Measurements from ENCODE around the gene P2RY2. TPM values are rescaled to one million over a fixed set of nuclear protein-coding genes. Genes with fewer than 3 reads are reported as not detected.

P2RY2 gene
- polyA plus RNA-seq, 1 of the 3 experiments (the other 2 are of a cell fraction), result 0.12 TPM

DNA sequence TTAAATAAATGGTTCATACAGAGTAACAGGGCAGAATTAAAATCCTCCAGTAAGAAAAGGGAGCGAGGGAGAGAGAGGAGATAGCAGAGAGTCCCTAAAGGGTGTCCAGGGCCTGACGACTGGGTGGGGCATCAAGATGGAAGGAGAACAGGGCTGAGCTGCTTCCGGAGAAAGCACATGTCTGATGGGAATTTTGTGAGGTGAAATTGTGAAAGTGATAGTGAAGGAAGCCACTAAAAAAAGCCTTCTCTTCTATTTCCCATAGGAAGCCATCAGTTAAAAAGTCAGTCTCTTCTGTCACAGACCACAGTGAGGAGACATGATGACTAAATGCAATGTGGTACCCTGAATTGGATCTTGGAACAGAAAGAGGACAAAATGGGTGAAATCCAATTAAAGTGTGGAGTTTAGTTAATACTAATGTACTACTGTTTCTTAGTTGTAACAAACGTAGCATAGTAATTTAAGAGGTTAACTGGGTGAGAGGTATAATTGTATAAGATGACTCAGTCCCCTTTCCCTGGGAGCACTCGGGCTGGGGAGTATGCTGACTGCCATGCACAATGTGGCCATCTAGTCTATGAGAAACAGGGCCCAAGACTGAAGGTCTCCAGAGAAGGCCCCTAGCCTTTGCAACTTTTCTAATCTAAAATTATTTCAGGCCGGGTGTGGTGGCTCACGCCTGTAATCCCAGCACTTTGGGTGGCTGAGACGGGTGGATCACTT is 46.5 kb upstream of the P2RY2 start:
- H3K27ac ChIP-seq (ENCODE audit: low read depth in 2 of 2, low read length in 1 of 2), result no peak overlapping the region
- peaks cover 0 to 4% of the 10 kb centered on the region in 2 experiments; a peak in 1 of 4 replicates for H3K4me1 ChIP-seq (ENCODE audit: control insufficient read depth in 1 of 2, insufficient read depth in 2 of 2, low read depth in 1 of 2, low read length in 1 of 2)
- H3K27me3 ChIP-seq (ENCODE audit: insufficient read depth), result no peaks in the 10 kb centered on the region
- CTCF ChIA-PET, result no interaction called here
- WGBS (ENCODE audit: low lambda C conversion rate), result 82% methylated on average over 8 of the region's 8 CpGs
- no peaks in the 10 kb centered on the region for H3F3A ChIP-seq (replicated peaks; ENCODE audit: insufficient read depth)
- TF ChIP-seq, protein P1, sequence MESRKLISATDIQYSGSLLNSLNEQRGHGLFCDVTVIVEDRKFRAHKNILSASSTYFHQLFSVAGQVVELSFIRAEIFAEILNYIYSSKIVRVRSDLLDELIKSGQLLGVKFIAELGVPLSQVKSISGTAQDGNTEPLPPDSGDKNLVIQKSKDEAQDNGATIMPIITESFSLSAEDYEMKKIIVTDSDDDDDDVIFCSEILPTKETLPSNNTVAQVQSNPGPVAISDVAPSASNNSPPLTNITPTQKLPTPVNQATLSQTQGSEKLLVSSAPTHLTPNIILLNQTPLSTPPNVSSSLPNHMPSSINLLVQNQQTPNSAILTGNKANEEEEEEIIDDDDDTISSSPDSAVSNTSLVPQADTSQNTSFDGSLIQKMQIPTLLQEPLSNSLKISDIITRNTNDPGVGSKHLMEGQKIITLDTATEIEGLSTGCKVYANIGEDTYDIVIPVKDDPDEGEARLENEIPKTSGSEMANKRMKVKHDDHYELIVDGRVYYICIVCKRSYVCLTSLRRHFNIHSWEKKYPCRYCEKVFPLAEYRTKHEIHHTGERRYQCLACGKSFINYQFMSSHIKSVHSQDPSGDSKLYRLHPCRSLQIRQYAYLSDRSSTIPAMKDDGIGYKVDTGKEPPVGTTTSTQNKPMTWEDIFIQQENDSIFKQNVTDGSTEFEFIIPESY (IDR thresholded peaks at IDR 0.05; ENCODE audit: borderline replicate concordance, low read depth), result no peak
- TF ChIP-seq TEAD4 (IDR thresholded peaks at IDR 0.05; ENCODE audit: borderline replicate concordance, insufficient read depth), result no peak
- no peak for TF ChIP-seq TCF12 (IDR thresholded peaks at IDR 0.05)
- no peak for TF ChIP-seq GABPA (IDR thresholded peaks at IDR 0.05; ENCODE audit: low read depth)
- TF ChIP-seq EZH2phosphoT487 (IDR thresholded peaks at IDR 0.05; ENCODE audit: borderline replicate concordance, low read depth), result no peak
- TF ChIP-seq, protein P2, sequence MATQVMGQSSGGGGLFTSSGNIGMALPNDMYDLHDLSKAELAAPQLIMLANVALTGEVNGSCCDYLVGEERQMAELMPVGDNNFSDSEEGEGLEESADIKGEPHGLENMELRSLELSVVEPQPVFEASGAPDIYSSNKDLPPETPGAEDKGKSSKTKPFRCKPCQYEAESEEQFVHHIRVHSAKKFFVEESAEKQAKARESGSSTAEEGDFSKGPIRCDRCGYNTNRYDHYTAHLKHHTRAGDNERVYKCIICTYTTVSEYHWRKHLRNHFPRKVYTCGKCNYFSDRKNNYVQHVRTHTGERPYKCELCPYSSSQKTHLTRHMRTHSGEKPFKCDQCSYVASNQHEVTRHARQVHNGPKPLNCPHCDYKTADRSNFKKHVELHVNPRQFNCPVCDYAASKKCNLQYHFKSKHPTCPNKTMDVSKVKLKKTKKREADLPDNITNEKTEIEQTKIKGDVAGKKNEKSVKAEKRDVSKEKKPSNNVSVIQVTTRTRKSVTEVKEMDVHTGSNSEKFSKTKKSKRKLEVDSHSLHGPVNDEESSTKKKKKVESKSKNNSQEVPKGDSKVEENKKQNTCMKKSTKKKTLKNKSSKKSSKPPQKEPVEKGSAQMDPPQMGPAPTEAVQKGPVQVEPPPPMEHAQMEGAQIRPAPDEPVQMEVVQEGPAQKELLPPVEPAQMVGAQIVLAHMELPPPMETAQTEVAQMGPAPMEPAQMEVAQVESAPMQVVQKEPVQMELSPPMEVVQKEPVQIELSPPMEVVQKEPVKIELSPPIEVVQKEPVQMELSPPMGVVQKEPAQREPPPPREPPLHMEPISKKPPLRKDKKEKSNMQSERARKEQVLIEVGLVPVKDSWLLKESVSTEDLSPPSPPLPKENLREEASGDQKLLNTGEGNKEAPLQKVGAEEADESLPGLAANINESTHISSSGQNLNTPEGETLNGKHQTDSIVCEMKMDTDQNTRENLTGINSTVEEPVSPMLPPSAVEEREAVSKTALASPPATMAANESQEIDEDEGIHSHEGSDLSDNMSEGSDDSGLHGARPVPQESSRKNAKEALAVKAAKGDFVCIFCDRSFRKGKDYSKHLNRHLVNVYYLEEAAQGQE (IDR thresholded peaks at IDR 0.05; ENCODE audit: low read depth, low read length), result no peak
- TF ChIP-seq, protein P3, sequence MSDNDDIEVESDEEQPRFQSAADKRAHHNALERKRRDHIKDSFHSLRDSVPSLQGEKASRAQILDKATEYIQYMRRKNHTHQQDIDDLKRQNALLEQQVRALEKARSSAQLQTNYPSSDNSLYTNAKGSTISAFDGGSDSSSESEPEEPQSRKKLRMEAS (IDR thresholded peaks at IDR 0.05; ENCODE audit: low read depth), result no peak
- TF ChIP-seq, protein P4, sequence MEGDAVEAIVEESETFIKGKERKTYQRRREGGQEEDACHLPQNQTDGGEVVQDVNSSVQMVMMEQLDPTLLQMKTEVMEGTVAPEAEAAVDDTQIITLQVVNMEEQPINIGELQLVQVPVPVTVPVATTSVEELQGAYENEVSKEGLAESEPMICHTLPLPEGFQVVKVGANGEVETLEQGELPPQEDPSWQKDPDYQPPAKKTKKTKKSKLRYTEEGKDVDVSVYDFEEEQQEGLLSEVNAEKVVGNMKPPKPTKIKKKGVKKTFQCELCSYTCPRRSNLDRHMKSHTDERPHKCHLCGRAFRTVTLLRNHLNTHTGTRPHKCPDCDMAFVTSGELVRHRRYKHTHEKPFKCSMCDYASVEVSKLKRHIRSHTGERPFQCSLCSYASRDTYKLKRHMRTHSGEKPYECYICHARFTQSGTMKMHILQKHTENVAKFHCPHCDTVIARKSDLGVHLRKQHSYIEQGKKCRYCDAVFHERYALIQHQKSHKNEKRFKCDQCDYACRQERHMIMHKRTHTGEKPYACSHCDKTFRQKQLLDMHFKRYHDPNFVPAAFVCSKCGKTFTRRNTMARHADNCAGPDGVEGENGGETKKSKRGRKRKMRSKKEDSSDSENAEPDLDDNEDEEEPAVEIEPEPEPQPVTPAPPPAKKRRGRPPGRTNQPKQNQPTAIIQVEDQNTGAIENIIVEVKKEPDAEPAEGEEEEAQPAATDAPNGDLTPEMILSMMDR (IDR thresholded peaks at IDR 0.05), result no peak
- TF ChIP-seq NRF1 (IDR thresholded peaks at IDR 0.05; ENCODE audit: low read depth, low read length), result no peak
- no peak for TF ChIP-seq YY1 (IDR thresholded peaks at IDR 0.05; ENCODE audit: low read depth)
- TF ChIP-seq ELF1 (IDR thresholded peaks at IDR 0.05), result no peak
- no peak for TF ChIP-seq FOXM1 (IDR thresholded peaks at IDR 0.05; ENCODE audit: low read depth)
- TF ChIP-seq MXI1 (IDR thresholded peaks at IDR 0.05; ENCODE audit: low read depth, low read length), result no peak
- no peak for TF ChIP-seq FOSL2 (IDR thresholded peaks at IDR 0.05; ENCODE audit: borderline replicate concordance, low read depth)
- TF ChIP-seq, protein P5, sequence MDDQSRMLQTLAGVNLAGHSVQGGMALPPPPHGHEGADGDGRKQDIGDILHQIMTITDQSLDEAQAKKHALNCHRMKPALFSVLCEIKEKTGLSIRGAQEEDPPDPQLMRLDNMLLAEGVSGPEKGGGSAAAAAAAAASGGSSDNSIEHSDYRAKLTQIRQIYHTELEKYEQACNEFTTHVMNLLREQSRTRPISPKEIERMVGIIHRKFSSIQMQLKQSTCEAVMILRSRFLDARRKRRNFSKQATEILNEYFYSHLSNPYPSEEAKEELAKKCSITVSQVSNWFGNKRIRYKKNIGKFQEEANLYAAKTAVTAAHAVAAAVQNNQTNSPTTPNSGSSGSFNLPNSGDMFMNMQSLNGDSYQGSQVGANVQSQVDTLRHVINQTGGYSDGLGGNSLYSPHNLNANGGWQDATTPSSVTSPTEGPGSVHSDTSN (IDR thresholded peaks at IDR 0.05), result no peak
- TF ChIP-seq RXRA (IDR thresholded peaks at IDR 0.05; ENCODE audit: borderline replicate concordance, low read depth), result no peak
- H3K79me2 ChIP-seq (ENCODE audit: insufficient read depth), result no peaks in the 10 kb centered on the region
- H3K4me2 ChIP-seq, result no peak overlapping the region
- H3K9me3 ChIP-seq, result no peaks in the 10 kb centered on the region
- POLR2A ChIA-PET, result interaction anchor here (1.1 kb wide), 1 partner anchor 29 kb away, joined by 3 read pairs; the partner anchor contains the start of gene FCHSD2
- no peaks in the 10 kb centered on the region for H3K36me3 ChIP-seq (replicated peaks in 1 of 2; ENCODE audit: control insufficient read depth in 1 of 2, insufficient read depth in 2 of 2, low read length in 1 of 2)
- H3K9me2 ChIP-seq, result no peaks in the 10 kb centered on the region
- DNase-seq, result no peak
- no peak overlapping the region for H3K4me3 ChIP-seq (ENCODE audit: low read depth in 2 of 2, low read length in 1 of 2)
- no peak overlapping the region for H2AFZ ChIP-seq (ENCODE audit: low read depth)
- no peak overlapping the region for H3K9ac ChIP-seq
- H4K20me1 ChIP-seq (ENCODE audit: insufficient read depth), result no peaks in the 10 kb centered on the region
